Right lobe of liver (tissue), 6 donors: Measurements from ENCODE around the gene ABCC9. TPM values are rescaled to one million over a fixed set of nuclear protein-coding genes. Genes with fewer than 3 reads are reported as not detected.

Experiments
- ATAC-seq, 4 donors: fragments of 200-7000 bp; cut with Tn5 transposase; one replicate each; pipeline ENCODE4 v1.9.1; 2020; ENCODE audit warnings: mild to moderate bottlenecking in 4 of 4, moderate library complexity in 4 of 4
- DNase-seq, 3 donors: peaks; one replicate each; pipeline ENCODE4 v3.0.0-alpha.2; 2020
- H3K27ac ChIP-seq, 3 donors: fragments of 200-600 bp; one replicate each; pipeline ENCODE4 v1.8.0; 2022
- H3K27me3 ChIP-seq, 2 donors: fragments of 200-600 bp; one replicate each; pipeline ENCODE4 v1.8.0; 2022
- H3K36me3 ChIP-seq, 4 donors: fragments of 200-600 bp; sonication (generic) in 1 of 4; one replicate each; pipeline versions ENCODE4 v1.5.1 to v1.8.0; 2017 to 2022; ENCODE audit warnings: control low read depth in 1 of 4
- H3K4me1 ChIP-seq, 4 donors: fragments of 200-600 bp; sonication (generic) in 1 of 4; one replicate each; pipeline versions ENCODE4 v1.5.1 to v1.8.0; 2017 to 2022; ENCODE audit warnings: control low read depth in 1 of 4
- H3K4me3 ChIP-seq, 3 donors: fragments of 200-600 bp; one replicate each; pipeline ENCODE4 v1.8.0; 2022
- H3K9me3 ChIP-seq, 4 donors: fragments of 200-600 bp; sonication (generic) in 1 of 4; one replicate each; pipeline versions ENCODE4 v1.5.1 to v1.8.0; 2017 to 2022; ENCODE audit warnings: control low read depth in 1 of 4
- POLR2A ChIP-seq: fragments of 450-650 bp; IDR thresholded peaks from one replicate; pipeline ENCODE4 v1.6.1; 2017; ENCODE audit warnings: antibody characterized with exemption, mild to moderate bottlenecking
- WGBS: methylation state at CpG from one replicate; pipeline ENCODE4 v1.1.6; 2018; ENCODE audit warnings: low coverage, low lambda C conversion rate; ENCODE audit not compliant: insufficient coverage; ENCODE audit errors: missing lambda C conversion rate; 5-methylcytosine and 5-hydroxymethylcytosine counted together
- intact Hi-C, 2 donors: fragments of 100-400 bp; cut with DNase I; formaldehyde crosslinking; loops; one replicate each; pipeline versions ENCODE4 v1.11.2 to v1.14.1; 2022
- total RNA-seq, 6 experiments: library from RNA; depleted of rRNA in 2 of 6; stranded (reverse); fragments of >200 nt in 2 of 6; fragmentation: NEBNext Ultra II Directional in 3 of 6; extraction: Animal tissue kit (Norgen Biotek cat#: 25700) in 3 of 6; gene quantifications; one replicate each; pipeline versions ENCODE4 v1.1.0 to v1.2.4, GENCODE V29; 2016 to 2023
- TF ChIP-seq, protein P1 (sequence below), 4 donors: fragments of 200-600 bp in 3 of 4; fragments of 450-650 bp in 1 of 4; IDR thresholded peaks; one replicate each; pipeline versions ENCODE4 v1.5.1 to v1.8.0; 2016 to 2022; ENCODE audit warnings: antibody characterized with exemption in 4 of 4, mild to moderate bottlenecking in 2 of 4
- donor health status: DM: no; HTN: yes; CAD: no.
- donor health status: DM: no; HTN: no; CAD: no.
- donor health status: DM: no; HTN: no; CAD: no.
- donor health status: DM: no; HTN: yes; CAD: no.
- donor health status: DM: no; HTN: yes; CAD: no.

ABCC9 gene
- total RNA-seq, 6 experiments from 2014 or later: 26.5 to 71.2 (median 37.1) TPM

DNA sequence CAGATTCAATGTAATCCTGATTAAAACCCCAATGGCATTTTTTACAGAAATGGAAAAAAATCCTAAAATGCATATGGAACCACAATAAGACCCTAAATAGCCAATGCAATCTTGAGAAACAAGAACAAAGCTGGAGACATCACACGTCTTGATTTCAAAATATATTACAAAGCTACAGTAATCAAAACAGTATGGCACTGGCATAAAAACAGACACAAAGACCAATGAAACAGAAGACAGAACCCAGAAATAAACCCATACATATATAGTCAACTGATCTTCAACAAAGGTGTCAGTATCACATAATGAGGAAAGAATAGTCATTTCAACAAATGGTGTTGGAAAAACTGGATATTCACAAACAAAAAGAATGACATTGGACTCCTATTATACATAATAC is 9.4 kb upstream of the ABCC9 start:
- Histone ChIP-seq H3K27ac (no peak overlapping the region), H3K9me3 (peaks cover 0 to 5% (median 1%) of the 10 kb centered on the region in 4 donors), H3K4me1 (no peaks in the 10 kb centered on the region), H3K36me3 (no peaks in the 10 kb centered on the region), H3K4me3 (no peak overlapping the region), H3K27me3 (no peaks in the 10 kb centered on the region)
- intact Hi-C loops: no loop called here
- 55% methylated on average over 1 of the region's 1 CpG for WGBS
- TF ChIP-seq POLR2A: no peak
- TF ChIP-seq, protein P1, sequence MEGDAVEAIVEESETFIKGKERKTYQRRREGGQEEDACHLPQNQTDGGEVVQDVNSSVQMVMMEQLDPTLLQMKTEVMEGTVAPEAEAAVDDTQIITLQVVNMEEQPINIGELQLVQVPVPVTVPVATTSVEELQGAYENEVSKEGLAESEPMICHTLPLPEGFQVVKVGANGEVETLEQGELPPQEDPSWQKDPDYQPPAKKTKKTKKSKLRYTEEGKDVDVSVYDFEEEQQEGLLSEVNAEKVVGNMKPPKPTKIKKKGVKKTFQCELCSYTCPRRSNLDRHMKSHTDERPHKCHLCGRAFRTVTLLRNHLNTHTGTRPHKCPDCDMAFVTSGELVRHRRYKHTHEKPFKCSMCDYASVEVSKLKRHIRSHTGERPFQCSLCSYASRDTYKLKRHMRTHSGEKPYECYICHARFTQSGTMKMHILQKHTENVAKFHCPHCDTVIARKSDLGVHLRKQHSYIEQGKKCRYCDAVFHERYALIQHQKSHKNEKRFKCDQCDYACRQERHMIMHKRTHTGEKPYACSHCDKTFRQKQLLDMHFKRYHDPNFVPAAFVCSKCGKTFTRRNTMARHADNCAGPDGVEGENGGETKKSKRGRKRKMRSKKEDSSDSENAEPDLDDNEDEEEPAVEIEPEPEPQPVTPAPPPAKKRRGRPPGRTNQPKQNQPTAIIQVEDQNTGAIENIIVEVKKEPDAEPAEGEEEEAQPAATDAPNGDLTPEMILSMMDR (IDR thresholded peaks at IDR 0.05): no peak
- ATAC-seq: no peak
- DNase-seq: no peak

DNA sequence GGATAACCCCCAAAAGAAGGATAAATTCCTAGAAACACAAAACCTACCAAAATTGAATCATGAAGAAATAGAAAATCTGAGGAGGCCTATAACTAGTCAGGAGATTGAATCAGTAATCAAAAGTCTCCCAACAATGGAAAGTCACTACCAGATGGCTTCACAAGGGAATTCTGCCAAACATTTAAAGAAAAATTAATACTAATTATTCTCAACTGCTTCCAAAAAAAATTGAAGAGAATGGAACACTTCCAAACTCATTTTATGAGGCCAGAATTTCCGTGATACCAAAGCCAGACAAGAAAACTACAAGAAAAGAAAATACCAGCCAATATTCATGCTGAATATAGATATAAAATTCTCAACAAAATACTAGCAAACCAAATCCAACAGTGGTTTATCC is 7.8 kb upstream of the ABCC9 start:
- no peaks in the 10 kb centered on the region for H3K27me3 ChIP-seq
- no peak for TF ChIP-seq POLR2A
- TF ChIP-seq, protein P1 (IDR thresholded peaks at IDR 0.05): no peak
- no peaks in the 10 kb centered on the region for H3K4me1 ChIP-seq
- no peak overlapping the region for H3K27ac ChIP-seq
- H3K4me3 ChIP-seq: no peak overlapping the region
- 65% methylated on average over 1 of the region's 1 CpG for WGBS
- no peaks in the 10 kb centered on the region for H3K36me3 ChIP-seq
- ATAC-seq (no peak), DNase-seq (no peak)
- peaks cover 0 to 5% (median 1%) of the 10 kb centered on the region in 4 donors for H3K9me3 ChIP-seq
- intact Hi-C loops: no loop called here

DNA sequence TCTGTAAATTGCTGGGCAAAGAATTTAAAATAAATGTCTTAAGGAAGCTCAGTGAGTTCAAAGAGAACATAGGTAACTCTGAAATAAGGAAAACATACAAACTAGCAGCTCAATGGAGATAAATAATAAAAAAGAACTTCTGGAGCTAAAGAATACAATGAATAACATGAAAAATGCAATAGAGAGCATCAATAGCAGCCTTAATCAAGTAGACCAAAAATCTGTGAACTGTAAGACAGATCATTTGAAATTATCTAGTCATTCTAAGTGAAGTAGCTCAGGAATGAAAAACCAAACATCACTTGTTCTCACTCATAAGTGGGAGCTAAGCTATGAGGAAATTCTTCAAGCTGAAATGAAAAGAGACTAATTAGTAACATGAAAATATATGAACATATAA is 5.8 kb upstream of the ABCC9 start:
- H3K27ac ChIP-seq: no peak overlapping the region
- intact Hi-C loops: no loop called here
- DNase-seq (no peak), ATAC-seq (no peak)
- peaks cover 0 to 3% (median 0%) of the 10 kb centered on the region in 4 donors for H3K4me1 ChIP-seq
- H3K4me3 ChIP-seq: no peak overlapping the region
- H3K36me3 ChIP-seq: no peaks in the 10 kb centered on the region
- H3K27me3 ChIP-seq: no peaks in the 10 kb centered on the region
- H3K9me3 ChIP-seq: peaks cover 0 to 5% (median 1%) of the 10 kb centered on the region in 4 donors
- no peak for TF ChIP-seq POLR2A
- TF ChIP-seq, protein P1 (IDR thresholded peaks at IDR 0.05): no peak

DNA sequence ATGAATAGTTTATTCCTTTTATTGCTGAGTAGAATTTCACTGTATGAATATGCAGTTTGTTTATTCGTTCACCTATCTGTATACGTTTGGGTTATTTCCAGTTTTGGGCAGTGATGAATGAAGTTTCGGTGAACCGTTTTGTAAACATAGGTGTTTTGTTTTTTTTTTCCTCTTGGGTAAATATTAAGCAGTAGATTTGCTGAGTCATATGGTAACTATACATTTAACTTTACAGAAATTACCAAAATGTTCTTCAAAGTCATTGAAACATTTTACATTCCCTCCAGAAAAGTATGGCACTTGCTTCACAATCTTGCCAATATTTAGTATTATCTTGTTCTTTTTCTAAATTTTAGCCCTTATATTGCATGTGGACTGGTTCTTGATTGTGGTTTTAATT is 3.8 kb upstream of the ABCC9 start:
- H3K27ac ChIP-seq: no peak overlapping the region
- H3K27me3 ChIP-seq: no peaks in the 10 kb centered on the region
- DNase-seq (no peak), ATAC-seq (no peak)
- H3K4me1 ChIP-seq: peaks cover 0 to 6% (median 0%) of the 10 kb centered on the region in 4 donors
- 76% methylated on average over 4 of the region's 4 CpGs for WGBS
- intact Hi-C loops: no loop called here
- H3K36me3 ChIP-seq: no peaks in the 10 kb centered on the region
- H3K9me3 ChIP-seq: peaks cover 0 to 5% (median 1%) of the 10 kb centered on the region in 4 donors
- TF ChIP-seq POLR2A: no peak
- TF ChIP-seq, protein P1 (IDR thresholded peaks at IDR 0.05): no peak
- H3K4me3 ChIP-seq: no peak overlapping the region

DNA sequence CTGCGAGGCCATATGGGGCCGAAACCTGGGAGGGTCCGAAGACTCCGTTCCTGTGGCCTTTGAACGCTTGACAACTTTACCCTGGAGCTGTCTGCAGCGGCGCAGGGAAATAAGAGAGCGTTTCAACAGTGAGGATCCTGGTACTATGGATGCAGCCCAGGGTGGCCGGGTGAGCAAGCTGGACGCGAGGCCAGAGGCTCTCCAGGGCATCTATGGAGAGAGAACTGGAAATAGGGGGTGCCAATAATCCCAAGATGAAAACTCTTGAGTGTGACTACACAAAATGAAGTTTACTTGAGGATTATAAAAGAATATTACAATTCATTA is 1.1 kb upstream of the ABCC9 start:
- DNase-seq (no peak), ATAC-seq (peak; percentile 29 to 47 (median 43))
- H3K4me3 ChIP-seq: peak overlapping the region; percentile 42 to 64 (median 53)
- H3K27ac ChIP-seq: peak overlapping the region; percentile 70 to 94 (median 84)
- H3K4me1 ChIP-seq: peaks cover 0 to 11% (median 0%) of the 10 kb centered on the region in 4 donors
- WGBS: 30% methylated on average over 11 of the region's 11 CpGs
- no peaks in the 10 kb centered on the region for H3K27me3 ChIP-seq
- H3K9me3 ChIP-seq: peaks cover 0 to 5% (median 0%) of the 10 kb centered on the region in 4 donors
- intact Hi-C loops: no loop called here
- no peak for TF ChIP-seq POLR2A
- TF ChIP-seq, protein P1 (IDR thresholded peaks at IDR 0.05): no peak
- no peaks in the 10 kb centered on the region for H3K36me3 ChIP-seq
